GM12878 (cell line): ENCODE measurements around the gene TNFSF4. TPM values are rescaled to one million over a fixed set of nuclear protein-coding genes. Genes with fewer than 3 reads are reported as not detected.

Experiments
- ATAC-seq: fragments of 200-7000 bp; cut with Tn5 transposase; 3 replicates; pipeline ENCODE4 v1.9.1; 2020; ENCODE audit warnings: mild to moderate bottlenecking, moderate library complexity
- BruUV-seq: library from RNA; stranded (reverse); fragments of 400-500 nt; replicated peaks from 2 replicates; lab custom pipeline; 2021; lab: Mats Ljungman, UMichigan
- CTCF ChIA-PET: fragments of 300-600 bp; sonication (Branson Sonifier 250); formaldehyde crosslinking; extraction: SDS; loops from one replicate; lab custom pipeline; 2021; ENCODE audit warnings: inconsistent platforms; lab: Yijun Ruan, JAX
- POLR2A ChIA-PET: fragments of 350-600 bp; formaldehyde crosslinking; extraction: SDS; loops from one replicate; lab custom pipeline; 2021; ENCODE audit warnings: inconsistent platforms; lab: Charles Lee
- RAD21 ChIA-PET: fragments of 300-600 bp; sonication (Branson Sonifier 250); formaldehyde crosslinking; loops from one replicate; lab custom pipeline; 2023; ENCODE audit warnings: antibody characterized with exemption; ENCODE audit not compliant: unreplicated experiment; lab: Charles Lee
- SMC1A ChIA-PET: fragments of 300-600 bp; sonication (Branson Sonifier 250); formaldehyde crosslinking; loops from one replicate; lab custom pipeline; 2023; ENCODE audit not compliant: unreplicated experiment, uncharacterized antibody; lab: Charles Lee
- DNase-seq: peaks from one replicate; pipeline ENCODE4 v3.0.0-alpha.2; 2011; ENCODE audit warnings: low read depth, low spot score
- FAIRE-seq: peaks from 3 replicates; lab custom pipeline; 2011; peaks lifted over from hg19 to GRCh38; lab: Jason Lieb, UNC
- H2AFZ ChIP-seq: 2 replicates; pipeline ENCODE4 v1.6.0; 2011; ENCODE audit warnings: low read depth, low read length, control low read depth; ENCODE audit not compliant: control insufficient read depth
- H3K27ac ChIP-seq: 2 replicates; pipeline ENCODE4 v1.5.1; 2011; ENCODE audit warnings: control low read depth; ENCODE audit not compliant: control insufficient read depth, insufficient read depth
- H3K27me3 ChIP-seq, 2 experiments: replicated peaks in 1 of 2; 2 replicates each; pipeline versions ENCODE4 v1.6.0 to v1.6.1; 2011; ENCODE audit warnings: low read length in 1 of 2; ENCODE audit not compliant: control insufficient read depth in 2 of 2, insufficient read depth in 2 of 2
- H3K36me3 ChIP-seq, 2 experiments: 2 replicates each; pipeline ENCODE4 v1.5.1; 2011; ENCODE audit warnings: low read length in 1 of 2; ENCODE audit not compliant: control insufficient read depth in 2 of 2, insufficient read depth in 2 of 2
- H3K4me1 ChIP-seq: 2 replicates; pipeline ENCODE4 v1.6.1; 2011; ENCODE audit warnings: mild to moderate bottlenecking, low read length, moderate library complexity, mixed read lengths; ENCODE audit not compliant: control insufficient read depth, insufficient read depth
- H3K4me2 ChIP-seq: 2 replicates; pipeline ENCODE4 v1.6.0; 2011; ENCODE audit warnings: control low read depth; ENCODE audit not compliant: control insufficient read depth, insufficient read depth
- H3K4me3 ChIP-seq: fragments of 200-600 bp; sonication (generic); 2 replicates; pipeline ENCODE4 v1.5.1; 2016
- H3K79me2 ChIP-seq: 2 replicates; pipeline ENCODE4 v1.6.0; 2011; ENCODE audit warnings: low read length; ENCODE audit not compliant: control insufficient read depth, insufficient read depth
- H3K9ac ChIP-seq: 2 replicates; pipeline ENCODE4 v1.8.0; 2011; ENCODE audit warnings: low read length, control low read depth, mixed read lengths; ENCODE audit not compliant: control insufficient read depth, insufficient read depth
- H3K9me3 ChIP-seq: replicated peaks from 3 replicates; pipeline ENCODE4 v1.5.1; 2011; ENCODE audit warnings: mild to moderate bottlenecking, low read length; ENCODE audit not compliant: control insufficient read depth, insufficient read depth
- H4K20me1 ChIP-seq: 2 replicates; pipeline ENCODE4 v1.6.0; 2011; ENCODE audit not compliant: control insufficient read depth, insufficient read depth
- HDGF ChIP-seq: fragments of 450-650 bp; IDR thresholded peaks from 2 replicates; pipeline ENCODE4 v1.6.1; 2016; ENCODE audit warnings: antibody characterized with exemption
- NRF1 ChIP-seq: conservative IDR thresholded peaks from 2 replicates; pipeline ENCODE4 v1.6.1; 2011; ENCODE audit warnings: mild to moderate bottlenecking, low read depth, low read length, improper control_type of control experiment
- PML ChIP-seq: IDR thresholded peaks from 2 replicates; pipeline ENCODE4 v1.6.1; 2012; ENCODE audit warnings: low read length, inconsistent platforms
- RELA ChIP-seq: fragments of 450-650 bp; IDR thresholded peaks from 2 replicates; pipeline ENCODE4 v1.8.0; 2014; ENCODE audit warnings: borderline replicate concordance; ENCODE audit not compliant: partially characterized antibody
- SP1 ChIP-seq: IDR thresholded peaks from one replicate; pipeline ENCODE4 v1.6.1; 2011; ENCODE audit warnings: low read depth, low read length
- SRF ChIP-seq, 2 experiments: IDR thresholded peaks; 2 replicates each; pipeline ENCODE4 v1.6.1; 2011; ENCODE audit warnings: low read depth in 2 of 2, low read length in 2 of 2, mild to moderate bottlenecking in 1 of 2, moderate library complexity in 1 of 2
- STAT3 ChIP-seq: IDR thresholded peaks from 2 replicates; pipeline ENCODE4 v1.6.1; 2011; ENCODE audit warnings: low read depth, low read length, improper control_type of control experiment
- ZNF274 ChIP-seq: IDR thresholded peaks from one replicate; pipeline ENCODE4 v1.8.0; 2011; ENCODE audit not compliant: insufficient read length, insufficient read depth
- ZNF622 ChIP-seq: fragments of 450-650 bp; IDR thresholded peaks from 2 replicates; pipeline ENCODE4 v1.6.1; 2017; ENCODE audit warnings: mild to moderate bottlenecking, inconsistent platforms
- ZZZ3 ChIP-seq: IDR thresholded peaks from 2 replicates; pipeline ENCODE4 v1.6.1; 2011; ENCODE audit warnings: low read depth; ENCODE audit not compliant: control insufficient read depth, insufficient read length
- WGBS: methylation state at CpG from one replicate; pipeline ENCODE4 v1.1.6; 2016; ENCODE audit warnings: low lambda C conversion rate; ENCODE audit not compliant: insufficient replicate concordance, insufficient coverage; ENCODE audit errors: missing lambda C conversion rate; 5-methylcytosine and 5-hydroxymethylcytosine counted together
- in situ Hi-C: fragments of 300-500 bp; cut with MboI; formaldehyde crosslinking; loops from 9 replicates; pipeline ENCODE4 v1.14.3; 2018; ENCODE audit warnings: mixed read lengths
- intact Hi-C: fragments of 100-400 bp; cut with micrococcal nuclease; formaldehyde crosslinking; loops from one replicate; pipeline ENCODE4 v1.14.2; 2022; ENCODE audit not compliant: unreplicated experiment
- polyA plus RNA-seq, 11 experiments: library from polyadenylated mRNA; depleted of rRNA in 4 of 11; unstranded in 6 of 11; stranded (reverse) in 5 of 11; fragments of >200 nt; fragmentation: Nextera tagmentation in 4 of 11; fragmentation: Illumina TruSeq in 1 of 11; extraction: Ambion mirVana in 4 of 11; extraction: Trizol in 1 of 11; gene quantifications; 1 replicate in 1 of 11; 2 replicates in 10 of 11; pipeline versions ENCODE4 v1.2.1 to v1.2.3, GENCODE V29; 2011 to 2016; ENCODE audit warnings: inconsistent platforms in 2 of 11, missing spikeins in 2 of 11, low read depth in 1 of 11
- total RNA-seq, 4 experiments: library from RNA; depleted of rRNA in 3 of 4; stranded (reverse); fragments of >200 nt in 3 of 4; fragmentation: Illumina TruSeq in 1 of 4; extraction: Trizol in 1 of 4; gene quantifications; 2 replicates each; pipeline versions ENCODE4 v1.2.1 to v1.2.3, GENCODE V29; 2013 to 2021
- TF ChIP-seq, protein P1 (sequence below): fragments of 450-650 bp; IDR thresholded peaks from 2 replicates; pipeline ENCODE4 v1.6.1; 2017; ENCODE audit warnings: mild to moderate bottlenecking
- TF ChIP-seq, protein P2 (sequence below): IDR thresholded peaks from 2 replicates; pipeline ENCODE4 v1.6.1; 2011; ENCODE audit warnings: mild to moderate bottlenecking, low read depth, low read length, moderate library complexity; ENCODE audit not compliant: insufficient replicate concordance
- TF ChIP-seq, protein P3 (sequence below), 3 experiments: IDR thresholded peaks in 2 of 3; conservative IDR thresholded peaks in 1 of 3; 2 replicates each; pipeline ENCODE4 v1.5.1; 2011; ENCODE audit warnings: low read depth in 3 of 3, low read length in 3 of 3, mild to moderate bottlenecking in 3 of 3, control low read depth in 2 of 3, moderate library complexity in 2 of 3, inconsistent platforms in 1 of 3, mixed read lengths in 1 of 3; ENCODE audit not compliant: control insufficient read depth in 2 of 3, insufficient read depth in 1 of 3; ENCODE audit errors: extremely low read depth in 1 of 3
- TF ChIP-seq, protein P4 (sequence below): IDR thresholded peaks from 2 replicates; pipeline ENCODE4 v1.6.1; 2011; ENCODE audit warnings: borderline replicate concordance, low read depth, mild to moderate bottlenecking, moderate library complexity, mixed read lengths, low read length; ENCODE audit not compliant: insufficient read depth; ENCODE audit errors: extremely low read length
- TF ChIP-seq, protein P5 (sequence below): IDR thresholded peaks from 2 replicates; pipeline ENCODE4 v1.6.1; 2012; ENCODE audit warnings: low read length, inconsistent platforms

Gene TNFSF4
- total and polyA plus RNA-seq, 10 of the 15 experiments (the other 5 are each of a cell fraction or from before 2014, with no cell fraction given): 8.1 to 31.0 (median 12.9) TPM

DNA sequence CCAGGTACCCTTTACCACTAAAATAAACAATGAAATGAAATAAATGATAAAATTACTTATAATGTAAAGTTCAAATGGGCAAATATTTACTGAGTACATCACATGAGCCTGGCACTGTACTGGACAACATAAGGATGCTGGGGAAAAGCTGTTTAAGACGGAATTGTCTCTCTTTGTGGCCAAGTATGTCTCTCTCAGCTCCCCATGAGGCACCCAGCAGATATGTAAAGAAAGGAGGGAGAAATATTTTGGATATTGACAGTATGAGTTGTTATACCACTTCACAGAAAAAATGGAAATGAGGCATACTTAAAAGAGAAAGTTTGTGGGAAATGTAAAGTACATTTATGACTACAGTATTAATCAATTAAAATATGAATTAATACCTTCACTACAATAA lies 1.0 kb upstream of the TNFSF4 start:
- Histone ChIP-seq H3K79me2 (peaks cover 9% of the 10 kb centered on the region), H3K27me3 (no peaks in the 10 kb centered on the region), H3K9ac (no peak overlapping the region), H3K36me3 (no peaks in the 10 kb centered on the region; a peak in 1 of 4 replicates), H3K4me1 (peaks cover 20% of the 10 kb centered on the region), H3K9me3 (no peaks in the 10 kb centered on the region), H4K20me1 (no peaks in the 10 kb centered on the region), H3K4me2 (no peak overlapping the region), H3K27ac (no peak overlapping the region), H2AFZ (no peak overlapping the region), H3K4me3 (no peak overlapping the region)
- POLR2A ChIA-PET: no interaction called here
- in situ Hi-C loops: loop anchor here (5.0 kb wide), 1 partner anchor 461 kb away; no protein-coding TSS in a partner anchor
- intact Hi-C loops: loop anchor here (10.0 kb wide), 1 partner anchor 617 kb away; the partner anchor contains the start of genes CENPL and DARS2
- no TSS peak for BruUV-seq
- ATAC-seq (no peak), FAIRE-seq (no peak), DNase-seq (no peak)
- WGBS: 32% methylated on average over 1 of the region's 1 CpG
- RAD21 ChIA-PET: interaction anchor here (0.7 to 8.4 kb wide), 5 partner anchors 10 to 463 kb away, joined by 3 to 105 read pairs (median 6); no protein-coding TSS in a partner anchor
- SMC1A ChIA-PET: interaction anchor here (0.6 to 21.4 kb wide), 6 partner anchors 9 to 464 kb away, joined by 3 to 348 read pairs (median 97); no protein-coding TSS in a partner anchor
- CTCF ChIA-PET: interaction anchor here (0.7 to 11.8 kb wide), 11 partner anchors 8 to 1662 kb away, joined by 3 to 414 read pairs (median 7); no protein-coding TSS in a partner anchor
- TF ChIP-seq ZNF274 (no peak), HDGF (no peak), PML (no peak), SRF (IDR thresholded peaks at IDR 0.05; ENCODE audit: low read depth in 2 of 2, low read length in 2 of 2) (no peak), STAT3 (no peak), RELA (no peak), ZNF622 (no peak), ZZZ3 (no peak), NRF1 (no peak), SP1 (no peak)
- TF ChIP-seq, protein P1, sequence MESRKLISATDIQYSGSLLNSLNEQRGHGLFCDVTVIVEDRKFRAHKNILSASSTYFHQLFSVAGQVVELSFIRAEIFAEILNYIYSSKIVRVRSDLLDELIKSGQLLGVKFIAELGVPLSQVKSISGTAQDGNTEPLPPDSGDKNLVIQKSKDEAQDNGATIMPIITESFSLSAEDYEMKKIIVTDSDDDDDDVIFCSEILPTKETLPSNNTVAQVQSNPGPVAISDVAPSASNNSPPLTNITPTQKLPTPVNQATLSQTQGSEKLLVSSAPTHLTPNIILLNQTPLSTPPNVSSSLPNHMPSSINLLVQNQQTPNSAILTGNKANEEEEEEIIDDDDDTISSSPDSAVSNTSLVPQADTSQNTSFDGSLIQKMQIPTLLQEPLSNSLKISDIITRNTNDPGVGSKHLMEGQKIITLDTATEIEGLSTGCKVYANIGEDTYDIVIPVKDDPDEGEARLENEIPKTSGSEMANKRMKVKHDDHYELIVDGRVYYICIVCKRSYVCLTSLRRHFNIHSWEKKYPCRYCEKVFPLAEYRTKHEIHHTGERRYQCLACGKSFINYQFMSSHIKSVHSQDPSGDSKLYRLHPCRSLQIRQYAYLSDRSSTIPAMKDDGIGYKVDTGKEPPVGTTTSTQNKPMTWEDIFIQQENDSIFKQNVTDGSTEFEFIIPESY: no peak
- TF ChIP-seq, protein P2, sequence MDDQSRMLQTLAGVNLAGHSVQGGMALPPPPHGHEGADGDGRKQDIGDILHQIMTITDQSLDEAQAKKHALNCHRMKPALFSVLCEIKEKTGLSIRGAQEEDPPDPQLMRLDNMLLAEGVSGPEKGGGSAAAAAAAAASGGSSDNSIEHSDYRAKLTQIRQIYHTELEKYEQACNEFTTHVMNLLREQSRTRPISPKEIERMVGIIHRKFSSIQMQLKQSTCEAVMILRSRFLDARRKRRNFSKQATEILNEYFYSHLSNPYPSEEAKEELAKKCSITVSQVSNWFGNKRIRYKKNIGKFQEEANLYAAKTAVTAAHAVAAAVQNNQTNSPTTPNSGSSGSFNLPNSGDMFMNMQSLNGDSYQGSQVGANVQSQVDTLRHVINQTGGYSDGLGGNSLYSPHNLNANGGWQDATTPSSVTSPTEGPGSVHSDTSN: no peak
- TF ChIP-seq, protein P3, sequence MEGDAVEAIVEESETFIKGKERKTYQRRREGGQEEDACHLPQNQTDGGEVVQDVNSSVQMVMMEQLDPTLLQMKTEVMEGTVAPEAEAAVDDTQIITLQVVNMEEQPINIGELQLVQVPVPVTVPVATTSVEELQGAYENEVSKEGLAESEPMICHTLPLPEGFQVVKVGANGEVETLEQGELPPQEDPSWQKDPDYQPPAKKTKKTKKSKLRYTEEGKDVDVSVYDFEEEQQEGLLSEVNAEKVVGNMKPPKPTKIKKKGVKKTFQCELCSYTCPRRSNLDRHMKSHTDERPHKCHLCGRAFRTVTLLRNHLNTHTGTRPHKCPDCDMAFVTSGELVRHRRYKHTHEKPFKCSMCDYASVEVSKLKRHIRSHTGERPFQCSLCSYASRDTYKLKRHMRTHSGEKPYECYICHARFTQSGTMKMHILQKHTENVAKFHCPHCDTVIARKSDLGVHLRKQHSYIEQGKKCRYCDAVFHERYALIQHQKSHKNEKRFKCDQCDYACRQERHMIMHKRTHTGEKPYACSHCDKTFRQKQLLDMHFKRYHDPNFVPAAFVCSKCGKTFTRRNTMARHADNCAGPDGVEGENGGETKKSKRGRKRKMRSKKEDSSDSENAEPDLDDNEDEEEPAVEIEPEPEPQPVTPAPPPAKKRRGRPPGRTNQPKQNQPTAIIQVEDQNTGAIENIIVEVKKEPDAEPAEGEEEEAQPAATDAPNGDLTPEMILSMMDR (IDR thresholded peaks at IDR 0.05 in 2 of 3, conservative IDR thresholded peaks at IDR 0.05 in 1 of 3; ENCODE audit: control insufficient read depth in 2 of 3, extremely low read depth in 1 of 3, insufficient read depth in 1 of 3, low read depth in 3 of 3, low read length in 3 of 3): no peak
- TF ChIP-seq, protein P4, sequence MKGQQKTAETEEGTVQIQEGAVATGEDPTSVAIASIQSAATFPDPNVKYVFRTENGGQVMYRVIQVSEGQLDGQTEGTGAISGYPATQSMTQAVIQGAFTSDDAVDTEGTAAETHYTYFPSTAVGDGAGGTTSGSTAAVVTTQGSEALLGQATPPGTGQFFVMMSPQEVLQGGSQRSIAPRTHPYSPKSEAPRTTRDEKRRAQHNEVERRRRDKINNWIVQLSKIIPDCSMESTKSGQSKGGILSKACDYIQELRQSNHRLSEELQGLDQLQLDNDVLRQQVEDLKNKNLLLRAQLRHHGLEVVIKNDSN: no peak
- TF ChIP-seq, protein P5, sequence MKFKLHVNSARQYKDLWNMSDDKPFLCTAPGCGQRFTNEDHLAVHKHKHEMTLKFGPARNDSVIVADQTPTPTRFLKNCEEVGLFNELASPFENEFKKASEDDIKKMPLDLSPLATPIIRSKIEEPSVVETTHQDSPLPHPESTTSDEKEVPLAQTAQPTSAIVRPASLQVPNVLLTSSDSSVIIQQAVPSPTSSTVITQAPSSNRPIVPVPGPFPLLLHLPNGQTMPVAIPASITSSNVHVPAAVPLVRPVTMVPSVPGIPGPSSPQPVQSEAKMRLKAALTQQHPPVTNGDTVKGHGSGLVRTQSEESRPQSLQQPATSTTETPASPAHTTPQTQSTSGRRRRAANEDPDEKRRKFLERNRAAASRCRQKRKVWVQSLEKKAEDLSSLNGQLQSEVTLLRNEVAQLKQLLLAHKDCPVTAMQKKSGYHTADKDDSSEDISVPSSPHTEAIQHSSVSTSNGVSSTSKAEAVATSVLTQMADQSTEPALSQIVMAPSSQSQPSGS: no peak
